ENCODE measurements around the gene RIPPLY1.

DNA sequence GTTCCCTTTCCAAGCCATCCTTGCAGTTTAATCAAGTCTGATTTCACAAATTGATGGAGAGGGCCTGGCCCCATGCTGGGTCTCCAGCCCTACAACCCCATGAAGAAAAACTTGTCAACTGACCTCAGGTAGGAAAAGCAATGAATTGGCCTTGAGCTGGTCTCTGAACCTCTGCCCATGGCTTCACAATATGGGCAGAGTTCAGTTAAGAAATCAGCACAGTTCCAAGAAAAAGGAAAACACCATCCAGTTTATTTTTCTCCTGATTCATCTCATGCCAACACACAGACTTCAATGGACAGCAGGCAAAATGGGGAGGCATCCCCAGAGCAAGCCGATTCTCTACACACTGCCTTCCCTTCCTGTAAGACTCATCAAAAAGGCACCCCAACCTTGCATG is 3.3 kb downstream of the RIPPLY1 start:
- TF ChIP-seq, protein P1, sequence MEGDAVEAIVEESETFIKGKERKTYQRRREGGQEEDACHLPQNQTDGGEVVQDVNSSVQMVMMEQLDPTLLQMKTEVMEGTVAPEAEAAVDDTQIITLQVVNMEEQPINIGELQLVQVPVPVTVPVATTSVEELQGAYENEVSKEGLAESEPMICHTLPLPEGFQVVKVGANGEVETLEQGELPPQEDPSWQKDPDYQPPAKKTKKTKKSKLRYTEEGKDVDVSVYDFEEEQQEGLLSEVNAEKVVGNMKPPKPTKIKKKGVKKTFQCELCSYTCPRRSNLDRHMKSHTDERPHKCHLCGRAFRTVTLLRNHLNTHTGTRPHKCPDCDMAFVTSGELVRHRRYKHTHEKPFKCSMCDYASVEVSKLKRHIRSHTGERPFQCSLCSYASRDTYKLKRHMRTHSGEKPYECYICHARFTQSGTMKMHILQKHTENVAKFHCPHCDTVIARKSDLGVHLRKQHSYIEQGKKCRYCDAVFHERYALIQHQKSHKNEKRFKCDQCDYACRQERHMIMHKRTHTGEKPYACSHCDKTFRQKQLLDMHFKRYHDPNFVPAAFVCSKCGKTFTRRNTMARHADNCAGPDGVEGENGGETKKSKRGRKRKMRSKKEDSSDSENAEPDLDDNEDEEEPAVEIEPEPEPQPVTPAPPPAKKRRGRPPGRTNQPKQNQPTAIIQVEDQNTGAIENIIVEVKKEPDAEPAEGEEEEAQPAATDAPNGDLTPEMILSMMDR (conservative IDR thresholded peaks at IDR 0.05) = no peak
- no peak for TF ChIP-seq EZH2 (IDR thresholded peaks at IDR 0.05; ENCODE audit: low read depth)

Measured in PC-9 (cell line).